NCI-H1105 treated with DMSO at 0.1 percent for 48 hours (cell line): ENCODE data around the gene HS6ST3.
"Not testable (repeated sequence)": the region's sequence is repeated elsewhere in the genome, so short reads cannot be mapped to it uniquely, and the experiment has no call there.

Source experiments
- DNase-seq: peaks from one replicate; lab custom pipeline; 2025; lab: John Stamatoyannopoulos, UW

Gene HS6ST3

GRCh38 chr13:96089749-96090239 lies at the start of gene HS6ST3:
HS6ST3 (plus strand) TSS chr13:96090107.
- DNase-seq = peak; percentile 58

- DNase-seq = no peak
Measured at GRCh38 chr13:96041326-96042110, 48.4 kb upstream of the HS6ST3 start.

- no peak for DNase-seq
Measured at GRCh38 chr13:96044238-96044637, 45.7 kb upstream of the HS6ST3 start.

- not testable (repeated sequence) for DNase-seq
Measured at GRCh38 chr13:96046449-96047126, 43.3 kb upstream of the HS6ST3 start.

GRCh38 chr13:96050955-96051354 lies 39.0 kb upstream of the HS6ST3 start:
- not testable (repeated sequence) for DNase-seq

- not testable (repeated sequence) for DNase-seq
Measured at GRCh38 chr13:96051491-96051890, 38.4 kb upstream of the HS6ST3 start.

- DNase-seq = not testable (repeated sequence)
Measured at GRCh38 chr13:96051946-96052345, 38.0 kb upstream of the HS6ST3 start.

- DNase-seq = no peak
Measured at GRCh38 chr13:96052656-96053002, 37.3 kb upstream of the HS6ST3 start.

GRCh38 chr13:96053003-96053703 lies 36.8 kb upstream of the HS6ST3 start, which contains the start of gene UGGT2:
UGGT2 (minus strand) TSS chr13:96053401; CDS start chr13:96053312, 89 bp downstream.
- DNase-seq = peak; percentile 73

- no peak for DNase-seq
Measured at GRCh38 chr13:96065849-96066248, 24.1 kb upstream of the HS6ST3 start.

GRCh38 chr13:96068729-96069128 lies 21.2 kb upstream of the HS6ST3 start:
- no peak for DNase-seq

- DNase-seq = peak; percentile 88
Measured at GRCh38 chr13:96071504-96071903, 18.4 kb upstream of the HS6ST3 start.

GRCh38 chr13:96072392-96072791 lies 17.5 kb upstream of the HS6ST3 start:
- no peak for DNase-seq

- DNase-seq = no peak
Measured at GRCh38 chr13:96075953-96076543, 13.9 kb upstream of the HS6ST3 start.

GRCh38 chr13:96080676-96081075 lies 9.2 kb upstream of the HS6ST3 start:
- DNase-seq = peak; percentile 36

- no peak for DNase-seq
Measured at GRCh38 chr13:96081888-96082287, 8.0 kb upstream of the HS6ST3 start.

- no peak for DNase-seq
Measured at GRCh38 chr13:96082640-96083039, 7.3 kb upstream of the HS6ST3 start.

- DNase-seq = no peak
Measured at GRCh38 chr13:96086736-96087135, 3.2 kb upstream of the HS6ST3 start.

- DNase-seq = no peak
Measured at GRCh38 chr13:96089139-96089538, 768 bp upstream of the HS6ST3 start.

- DNase-seq = no peak
Measured at GRCh38 chr13:96090240-96091101, 564 bp downstream of the HS6ST3 start.
